A549 (cell line): ENCODE results near the gene KCNAB1.

ENCODE experiments used
- CBX8 ChIP-seq: fragments of 200-600 bp; sonication (generic); IDR thresholded peaks from 2 replicates; pipeline ENCODE4 v1.6.1; 2016
- CTCF ChIP-seq: fragments of >200 bp; sonication (Bioruptor Twin); formaldehyde crosslinking; IDR thresholded peaks from 3 replicates; pipeline ENCODE4 v1.5.1; 2016
- MAX ChIP-seq: IDR thresholded peaks from 2 replicates; pipeline ENCODE4 v1.6.1; 2012
- ZC3H11A ChIP-seq: fragments of 450-650 bp; IDR thresholded peaks from 2 replicates; pipeline ENCODE4 v1.6.1; 2014; ENCODE audit warnings: antibody characterized with exemption, mild to moderate bottlenecking

- no peak for TF ChIP-seq CBX8
- TF ChIP-seq CTCF: no peak
- TF ChIP-seq ZC3H11A: no peak
- TF ChIP-seq MAX: no peak
Observed at GRCh38 chr3:156491192-156491591, 370.8 kb downstream of the KCNAB1 start.
